22Rv1 (cell line): Measurements from ENCODE around the gene STAT5B.
"Not testable (repeated sequence)": the region's sequence is repeated elsewhere in the genome, so short reads cannot be mapped to it uniquely, and the experiment has no call there.

Source experiments
- ZFX ChIP-seq: fragments of 450-650 bp; IDR thresholded peaks from 2 replicates; pipeline ENCODE4 v1.6.1; 2017; ENCODE audit warnings: antibody characterized with exemption, borderline replicate concordance
- TF ChIP-seq, protein P1 (sequence below): fragments of 450-650 bp; IDR thresholded peaks from 2 replicates; pipeline ENCODE4 v1.5.1; 2017; ENCODE audit warnings: mild to moderate bottlenecking

DNA sequence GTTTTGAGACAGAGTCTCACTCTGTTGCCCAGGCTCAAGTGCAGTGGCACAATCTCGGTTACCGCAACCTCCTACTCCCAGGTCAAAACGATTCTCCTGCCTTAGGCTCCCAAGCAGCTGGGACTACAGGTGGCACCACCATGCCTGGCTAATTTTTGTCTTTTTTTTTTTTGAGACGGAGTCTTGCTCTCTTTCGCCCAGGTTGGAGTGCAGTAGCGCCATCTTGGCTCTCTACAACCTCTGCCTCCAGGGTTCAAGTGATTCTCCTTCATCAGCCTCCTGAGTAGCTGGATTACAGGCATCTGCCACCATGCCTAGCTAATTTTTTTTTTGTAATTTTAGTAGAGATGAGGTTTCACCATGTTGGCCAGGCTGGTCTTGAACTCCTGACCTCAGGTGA, 41.8 kb upstream of the STAT5B start:
- TF ChIP-seq, protein P1, sequence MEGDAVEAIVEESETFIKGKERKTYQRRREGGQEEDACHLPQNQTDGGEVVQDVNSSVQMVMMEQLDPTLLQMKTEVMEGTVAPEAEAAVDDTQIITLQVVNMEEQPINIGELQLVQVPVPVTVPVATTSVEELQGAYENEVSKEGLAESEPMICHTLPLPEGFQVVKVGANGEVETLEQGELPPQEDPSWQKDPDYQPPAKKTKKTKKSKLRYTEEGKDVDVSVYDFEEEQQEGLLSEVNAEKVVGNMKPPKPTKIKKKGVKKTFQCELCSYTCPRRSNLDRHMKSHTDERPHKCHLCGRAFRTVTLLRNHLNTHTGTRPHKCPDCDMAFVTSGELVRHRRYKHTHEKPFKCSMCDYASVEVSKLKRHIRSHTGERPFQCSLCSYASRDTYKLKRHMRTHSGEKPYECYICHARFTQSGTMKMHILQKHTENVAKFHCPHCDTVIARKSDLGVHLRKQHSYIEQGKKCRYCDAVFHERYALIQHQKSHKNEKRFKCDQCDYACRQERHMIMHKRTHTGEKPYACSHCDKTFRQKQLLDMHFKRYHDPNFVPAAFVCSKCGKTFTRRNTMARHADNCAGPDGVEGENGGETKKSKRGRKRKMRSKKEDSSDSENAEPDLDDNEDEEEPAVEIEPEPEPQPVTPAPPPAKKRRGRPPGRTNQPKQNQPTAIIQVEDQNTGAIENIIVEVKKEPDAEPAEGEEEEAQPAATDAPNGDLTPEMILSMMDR, result not testable (repeated sequence)
- TF ChIP-seq ZFX, result not testable (repeated sequence)
